Vagina (tissue), 2 donors: Measurements from ENCODE around the gene SCFD1. TPM values are rescaled to one million over a fixed set of nuclear protein-coding genes. Genes with fewer than 3 reads are reported as not detected.

ENCODE experiments used
- DNase-seq, 2 donors: peaks; one replicate each; pipeline ENCODE4 v3.0.0-alpha.2; 2017; ENCODE audit errors: extremely low spot score in 2 of 2
- H3K27ac ChIP-seq: fragments of 200-600 bp; sonication (generic); one replicate; pipeline ENCODE4 v1.5.1; 2019
- H3K27me3 ChIP-seq: fragments of 200-600 bp; sonication (generic); one replicate; pipeline ENCODE4 v1.5.1; 2019
- H3K36me3 ChIP-seq, 2 donors: fragments of 200-600 bp; sonication (generic); one replicate each; pipeline ENCODE4 v1.5.1; 2017 to 2019
- H3K4me1 ChIP-seq: fragments of 200-600 bp; sonication (generic); one replicate; pipeline ENCODE4 v1.5.1; 2019
- H3K4me3 ChIP-seq, 2 donors: fragments of 200-600 bp; sonication (generic); 1 replicate in 1 of 2; 2 replicates in 1 of 2; pipeline ENCODE4 v1.5.1; 2016 to 2019
- H3K9me3 ChIP-seq: fragments of 200-600 bp; sonication (generic); one replicate; pipeline ENCODE4 v1.5.1; 2019
- POLR2A ChIP-seq, 2 donors: fragments of 450-650 bp; IDR thresholded peaks; one replicate each; pipeline ENCODE4 v1.6.1; 2017; ENCODE audit warnings: antibody characterized with exemption in 2 of 2, mild to moderate bottlenecking in 2 of 2, moderate library complexity in 2 of 2
- POLR2AphosphoS5 ChIP-seq, 2 donors: sonication (generic); formaldehyde crosslinking; IDR thresholded peaks; one replicate each; pipeline ENCODE4 v1.9.0; 2017; ENCODE audit warnings: antibody characterized with exemption in 2 of 2, mild to moderate bottlenecking in 2 of 2, low read depth in 1 of 2; ENCODE audit not compliant: insufficient read depth in 1 of 2
- intact Hi-C: fragments of 100-400 bp; cut with DNase I; formaldehyde crosslinking; loops from one replicate; pipeline ENCODE4 v1.15.1; 2023
- total RNA-seq: library from RNA; depleted of rRNA; stranded (reverse); fragments of >200 nt; gene quantifications from one replicate; pipeline ENCODE4 v1.2.3, GENCODE V29; 2016
- TF ChIP-seq, protein P1 (sequence below), 3 experiments: fragments of 450-650 bp in 2 of 3; fragments of 200-600 bp in 1 of 3; sonication (generic) in 1 of 3; IDR thresholded peaks; one replicate each; pipeline ENCODE4 v1.5.1; 2017 to 2019; ENCODE audit warnings: antibody characterized with exemption in 3 of 3, mild to moderate bottlenecking in 2 of 3, moderate library complexity in 2 of 3

Gene SCFD1
- total RNA-seq, 1 donor from 2014 or later = 40.8 TPM

DNA sequence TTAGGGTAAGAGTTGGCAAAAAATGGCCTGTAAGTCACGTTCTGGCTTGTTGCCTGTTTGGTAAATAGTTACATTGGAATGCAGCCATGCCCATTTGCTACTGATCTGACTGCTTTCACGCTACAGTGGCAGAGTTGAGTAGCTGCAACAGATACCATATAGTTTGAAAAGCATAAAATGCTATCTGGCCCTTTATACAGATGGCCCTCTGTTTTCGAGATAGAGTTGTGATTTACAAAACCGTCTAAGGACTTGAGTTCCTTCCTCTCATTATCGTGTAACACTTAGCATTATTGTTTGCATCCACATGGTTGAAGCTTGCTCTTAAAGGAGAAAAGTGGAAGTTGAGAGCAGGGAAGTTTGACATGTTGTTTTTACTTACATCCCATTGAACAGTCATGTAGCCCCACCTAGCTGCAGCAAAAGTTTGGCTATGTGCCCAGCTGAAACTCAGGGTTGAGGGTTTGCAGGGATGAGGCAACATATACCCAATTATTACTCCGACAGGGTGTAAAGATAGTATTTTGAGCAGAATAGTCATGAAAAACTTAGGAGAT is 11.3 kb upstream of the SCFD1 start:
- Histone ChIP-seq H3K27me3 (no peaks in the 10 kb centered on the region), H3K4me1 (peaks cover 8% of the 10 kb centered on the region), H3K9me3 (no peaks in the 10 kb centered on the region), H3K4me3 (no peak overlapping the region), H3K36me3 (peaks cover 0 to 4% of the 10 kb centered on the region in 2 donors), H3K27ac (no peak overlapping the region)
- no peak for DNase-seq
- intact Hi-C loops = no loop called here
- TF ChIP-seq POLR2A (IDR thresholded peaks at IDR 0.05) = no peak
- no peak for TF ChIP-seq POLR2AphosphoS5 (IDR thresholded peaks at IDR 0.05; ENCODE audit: insufficient read depth in 1 of 2, low read depth in 1 of 2)
- TF ChIP-seq, protein P1, sequence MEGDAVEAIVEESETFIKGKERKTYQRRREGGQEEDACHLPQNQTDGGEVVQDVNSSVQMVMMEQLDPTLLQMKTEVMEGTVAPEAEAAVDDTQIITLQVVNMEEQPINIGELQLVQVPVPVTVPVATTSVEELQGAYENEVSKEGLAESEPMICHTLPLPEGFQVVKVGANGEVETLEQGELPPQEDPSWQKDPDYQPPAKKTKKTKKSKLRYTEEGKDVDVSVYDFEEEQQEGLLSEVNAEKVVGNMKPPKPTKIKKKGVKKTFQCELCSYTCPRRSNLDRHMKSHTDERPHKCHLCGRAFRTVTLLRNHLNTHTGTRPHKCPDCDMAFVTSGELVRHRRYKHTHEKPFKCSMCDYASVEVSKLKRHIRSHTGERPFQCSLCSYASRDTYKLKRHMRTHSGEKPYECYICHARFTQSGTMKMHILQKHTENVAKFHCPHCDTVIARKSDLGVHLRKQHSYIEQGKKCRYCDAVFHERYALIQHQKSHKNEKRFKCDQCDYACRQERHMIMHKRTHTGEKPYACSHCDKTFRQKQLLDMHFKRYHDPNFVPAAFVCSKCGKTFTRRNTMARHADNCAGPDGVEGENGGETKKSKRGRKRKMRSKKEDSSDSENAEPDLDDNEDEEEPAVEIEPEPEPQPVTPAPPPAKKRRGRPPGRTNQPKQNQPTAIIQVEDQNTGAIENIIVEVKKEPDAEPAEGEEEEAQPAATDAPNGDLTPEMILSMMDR (IDR thresholded peaks at IDR 0.05) = no peak

DNA sequence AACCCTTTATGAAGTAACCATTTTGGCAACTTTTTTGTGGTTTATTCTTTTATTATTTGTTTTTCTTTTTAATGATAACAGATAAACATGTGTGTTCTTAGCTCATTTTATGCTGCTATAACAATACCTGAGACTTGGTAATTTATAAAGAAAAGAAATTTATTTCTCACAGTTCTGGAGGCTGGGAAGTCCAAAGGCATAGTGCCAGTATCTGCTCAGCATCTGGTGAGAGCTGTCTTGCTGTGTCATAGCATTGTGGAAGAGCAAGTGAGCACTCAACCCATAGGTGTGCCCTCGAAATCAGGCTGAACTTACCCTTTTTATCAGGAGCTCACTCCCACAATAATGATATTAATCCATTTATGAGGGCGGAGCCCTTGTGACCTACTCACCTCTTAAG is 8.0 kb upstream of the SCFD1 start:
- H3K36me3 ChIP-seq = no peaks in the 10 kb centered on the region
- H3K4me1 ChIP-seq = peaks cover 8% of the 10 kb centered on the region
- TF ChIP-seq POLR2A (IDR thresholded peaks at IDR 0.05) = no peak
- H3K27me3 ChIP-seq = no peaks in the 10 kb centered on the region
- H3K27ac ChIP-seq = no peak overlapping the region
- no peak for DNase-seq
- intact Hi-C loops = no loop called here
- H3K4me3 ChIP-seq = no peak overlapping the region
- no peaks in the 10 kb centered on the region for H3K9me3 ChIP-seq

DNA sequence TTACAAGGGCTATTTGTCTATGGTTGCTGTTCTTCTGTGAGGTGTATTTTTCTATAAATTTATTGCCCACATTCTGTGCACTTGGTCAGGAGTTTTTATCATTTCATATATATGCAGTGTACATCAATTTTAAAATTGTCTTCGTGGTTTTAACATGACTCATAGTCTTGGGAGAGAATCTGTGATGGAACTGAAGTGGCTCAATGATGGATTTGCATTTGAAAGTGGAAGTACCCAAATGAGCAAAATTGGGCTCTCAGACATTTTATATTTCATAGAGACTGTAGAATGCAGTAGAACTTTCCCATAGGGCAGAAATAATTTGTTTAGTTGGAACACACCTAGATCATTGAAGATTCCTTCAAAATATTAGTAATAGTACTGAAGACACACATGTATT is 1.9 kb upstream of the SCFD1 start:
- TF ChIP-seq, protein P1 (IDR thresholded peaks at IDR 0.05) = no peak
- no peak for TF ChIP-seq POLR2A (IDR thresholded peaks at IDR 0.05)
- no peak for TF ChIP-seq POLR2AphosphoS5 (IDR thresholded peaks at IDR 0.05; ENCODE audit: insufficient read depth in 1 of 2, low read depth in 1 of 2)
- intact Hi-C loops = no loop called here
- Histone ChIP-seq H3K27ac (no peak overlapping the region), H3K4me3 (no peak overlapping the region), H3K27me3 (no peaks in the 10 kb centered on the region), H3K9me3 (no peaks in the 10 kb centered on the region), H3K4me1 (peaks cover 18% of the 10 kb centered on the region), H3K36me3 (no peaks in the 10 kb centered on the region)
- DNase-seq = no peak

DNA sequence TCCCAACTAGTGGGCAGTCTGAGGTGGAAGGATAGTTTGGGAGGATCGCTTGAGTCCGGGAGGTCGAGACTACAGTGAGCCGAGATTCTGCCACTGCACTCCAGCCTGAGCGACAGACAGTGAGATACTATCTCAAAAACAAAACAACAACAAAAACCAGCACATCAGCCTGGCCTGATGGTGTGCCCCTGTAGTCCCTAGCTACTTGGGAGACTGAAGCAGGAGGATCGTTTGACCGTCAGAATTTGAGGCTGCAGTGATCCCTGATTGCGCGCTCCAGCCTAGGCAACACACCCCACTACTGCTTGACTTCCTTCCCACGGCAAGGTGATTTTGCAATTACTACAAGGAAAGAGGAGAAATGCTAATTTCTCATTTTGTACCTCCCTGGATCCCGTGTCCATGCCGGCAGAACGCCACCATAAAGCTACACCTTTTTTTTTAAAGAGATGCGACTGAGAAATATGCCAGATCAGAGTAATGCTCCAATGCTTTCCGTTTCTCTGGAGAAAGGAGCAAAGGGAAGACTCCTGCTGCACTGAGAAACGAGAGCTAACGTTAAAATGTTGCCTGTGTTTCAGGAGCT is 672 bp upstream of the SCFD1 start:
- intact Hi-C loops = no loop called here
- peak overlapping the region; percentile 83 to 87 for H3K4me3 ChIP-seq
- H3K36me3 ChIP-seq = no peaks in the 10 kb centered on the region
- H3K4me1 ChIP-seq = peaks cover 26% of the 10 kb centered on the region
- peak overlapping the region; percentile 82 for H3K27ac ChIP-seq
- DNase-seq = no peak
- no peaks in the 10 kb centered on the region for H3K9me3 ChIP-seq
- no peaks in the 10 kb centered on the region for H3K27me3 ChIP-seq
- TF ChIP-seq POLR2A (IDR thresholded peaks at IDR 0.05) (no peak), POLR2AphosphoS5 (IDR thresholded peaks at IDR 0.05; ENCODE audit: insufficient read depth in 1 of 2, low read depth in 1 of 2) (no peak)
- TF ChIP-seq, protein P1 (IDR thresholded peaks at IDR 0.05) = no peak

DNA sequence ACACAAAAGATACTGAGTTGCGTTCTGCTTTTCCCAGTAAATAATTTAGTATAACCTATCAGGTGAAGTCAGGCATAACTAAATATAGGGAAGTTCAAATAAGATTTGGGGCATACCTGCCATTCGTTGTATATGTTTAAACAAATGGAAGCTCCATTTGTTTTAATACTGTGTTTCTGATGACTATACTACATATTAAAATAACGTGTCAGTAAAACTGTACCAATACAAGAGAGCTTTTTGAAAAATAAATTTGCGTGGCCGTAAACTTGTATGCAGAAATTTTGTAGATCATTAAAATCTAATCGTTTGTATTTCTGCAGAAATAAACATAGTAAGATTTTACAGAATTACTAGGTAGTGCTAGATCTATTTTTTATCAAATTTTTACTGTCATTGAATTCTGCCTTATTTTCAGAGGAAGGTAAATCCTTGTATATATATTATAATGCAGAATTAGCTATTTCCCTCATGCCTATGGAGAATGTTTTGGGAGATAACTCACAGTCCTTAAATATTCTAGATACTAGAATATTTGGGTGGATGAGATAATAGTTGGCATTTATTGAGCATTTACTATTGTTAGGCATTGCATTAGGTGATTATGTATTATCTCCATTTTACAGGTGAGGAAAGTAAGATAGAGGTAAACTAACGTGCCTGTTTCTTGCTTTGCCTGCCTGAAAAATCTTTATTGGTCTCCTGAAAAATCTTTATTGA is 1.5 kb downstream of the SCFD1 start:
- H3K27ac ChIP-seq = no peak overlapping the region
- TF ChIP-seq POLR2AphosphoS5 (IDR thresholded peaks at IDR 0.05; ENCODE audit: insufficient read depth in 1 of 2, low read depth in 1 of 2) (no peak), POLR2A (IDR thresholded peaks at IDR 0.05) (no peak)
- TF ChIP-seq, protein P1 (IDR thresholded peaks at IDR 0.05) = no peak
- intact Hi-C loops = no loop called here
- H3K4me3 ChIP-seq = peak overlapping the region; percentile 83 to 87
- peaks cover 28% of the 10 kb centered on the region for H3K4me1 ChIP-seq
- no peaks in the 10 kb centered on the region for H3K27me3 ChIP-seq
- no peaks in the 10 kb centered on the region for H3K36me3 ChIP-seq
- no peaks in the 10 kb centered on the region for H3K9me3 ChIP-seq
- DNase-seq = no peak
